Measurements from ENCODE around the gene MYO9A. TPM values are rescaled to one million over a fixed set of nuclear protein-coding genes. Genes with fewer than 3 reads are reported as not detected.

MYO9A gene
- total RNA-seq, result 19.9 and 24.3 TPM in 2 replicates

- peak; percentile 97 for DNase-seq (ENCODE audit: low read depth in 2 of 2)
Observed at GRCh38 chr15:72118017-72118978, at the start of gene MYO9A, which contains the start of gene SENP8. Gene MYO9A (minus strand): TSS chr15:72118150. CDS start chr15:72046563, 71,587 bp downstream. Gene SENP8 (plus strand): TSS chr15:72118403. CDS start chr15:72139624, 21,221 bp downstream.

DNA sequence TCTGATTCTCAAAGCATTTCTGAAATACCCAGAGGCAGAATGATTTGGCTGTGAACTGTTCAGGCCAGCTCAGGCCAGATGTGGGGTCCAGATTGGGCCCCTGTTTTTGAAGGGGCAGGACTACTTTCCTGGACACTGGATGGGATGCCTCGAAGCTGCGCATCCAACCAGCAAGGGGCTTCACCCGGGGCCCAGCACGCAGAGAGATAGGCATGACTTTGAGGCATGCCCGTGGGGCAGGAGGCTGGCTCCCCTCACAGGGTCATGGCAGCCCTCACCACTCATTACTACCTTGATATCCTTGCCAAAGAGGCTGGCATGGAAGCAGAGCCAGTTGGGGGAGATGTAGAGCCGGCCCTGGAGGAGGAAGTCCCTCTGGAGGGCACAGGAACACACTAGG, 49.5 kb upstream of the MYO9A start:
- no peak for DNase-seq (ENCODE audit: low read depth in 2 of 2)

- no peak for DNase-seq (ENCODE audit: low read depth in 2 of 2)
Observed at GRCh38 chr15:72166716-72167417, 48.9 kb upstream of the MYO9A start.

DNA sequence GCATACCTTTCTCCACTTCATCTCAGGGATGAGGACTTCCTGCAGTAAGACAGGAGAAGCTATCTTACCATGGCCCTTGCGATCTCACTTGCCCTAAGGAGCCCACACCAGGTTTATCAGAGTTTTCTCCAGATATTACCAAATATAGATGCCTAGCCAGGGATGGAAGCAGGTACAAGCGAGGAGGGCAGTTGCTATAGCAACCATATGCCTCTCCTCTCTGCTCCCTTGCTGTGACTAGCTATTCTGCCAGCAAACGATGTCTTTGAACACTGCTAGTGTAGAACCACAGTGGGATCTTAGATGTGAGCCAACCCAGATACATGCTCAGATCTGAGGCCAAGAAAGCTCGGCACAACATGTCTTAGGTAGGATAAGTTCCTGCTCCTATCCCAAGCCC, 45.8 kb upstream of the MYO9A start:
- no peak for DNase-seq (ENCODE audit: low read depth in 2 of 2)

DNA sequence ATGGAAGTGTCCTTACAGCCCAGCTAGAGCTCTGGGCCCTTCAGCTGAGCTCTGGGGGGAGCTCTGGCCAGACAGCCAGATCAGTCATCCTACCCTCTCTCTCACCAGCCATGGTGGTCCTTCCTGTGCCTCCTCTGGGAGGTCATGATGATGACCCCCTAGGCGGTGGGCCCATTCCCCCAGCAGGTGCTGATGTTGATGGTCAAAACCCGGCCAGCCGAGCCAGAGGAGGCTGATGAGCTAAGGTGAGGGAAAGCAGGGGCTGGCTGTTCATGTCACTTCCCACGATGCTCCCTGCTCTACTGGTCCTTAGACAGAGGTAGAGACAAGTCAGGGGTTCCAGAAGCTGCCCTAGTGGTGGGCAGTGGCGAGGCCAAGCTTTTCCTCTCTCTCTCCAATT, 44.6 kb upstream of the MYO9A start:
- DNase-seq (ENCODE audit: low read depth in 2 of 2), result no peak

- DNase-seq (ENCODE audit: low read depth in 2 of 2), result no peak
Observed at GRCh38 chr15:72161361-72162132, 43.6 kb upstream of the MYO9A start.

DNA sequence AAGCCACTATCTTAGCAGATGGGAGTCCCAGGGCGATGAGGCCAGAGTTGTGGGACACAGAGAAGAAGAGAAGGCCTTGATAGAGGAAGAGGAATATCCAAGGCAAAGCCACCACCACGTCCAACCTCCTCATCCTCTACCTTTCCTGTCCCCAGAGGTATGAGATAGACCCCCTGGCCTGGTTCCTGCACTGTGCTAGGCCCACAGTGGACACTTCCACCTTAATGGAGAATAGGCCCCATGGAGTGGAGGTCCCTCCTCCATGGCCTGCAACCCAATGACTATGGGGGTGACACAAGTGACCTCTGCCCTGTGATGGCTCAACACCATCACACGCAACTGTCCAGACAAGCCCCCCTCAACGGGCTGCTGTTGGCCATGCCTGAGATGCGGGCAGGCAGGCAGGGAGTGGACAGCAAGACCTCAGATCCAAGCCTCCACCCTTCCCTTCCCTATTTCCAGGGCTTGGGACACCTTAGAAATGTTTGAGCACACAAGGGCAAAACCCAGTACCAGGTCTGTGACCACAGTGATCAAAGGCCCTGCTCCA, 42.8 kb upstream of the MYO9A start:
- no peak for DNase-seq (ENCODE audit: low read depth in 2 of 2)

DNA sequence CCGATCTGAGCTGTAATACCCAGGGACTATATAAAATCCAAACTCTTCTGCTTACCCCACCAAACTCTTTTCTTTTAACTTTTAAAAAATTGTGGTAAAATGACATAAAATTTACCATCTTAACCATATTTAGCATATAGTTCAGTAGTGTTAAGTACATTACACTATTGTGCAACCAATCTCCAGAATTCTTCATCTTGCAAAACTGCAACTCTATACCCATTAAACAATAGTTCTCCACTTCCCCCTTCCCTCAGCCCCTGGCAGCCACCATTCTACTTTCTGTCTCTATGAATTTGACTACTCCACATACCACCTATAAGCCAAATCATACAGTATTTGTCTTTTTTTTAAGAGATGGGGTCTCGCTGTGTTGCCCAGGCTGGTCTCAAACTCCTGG, 39.0 kb upstream of the MYO9A start:
- no peak for DNase-seq (ENCODE audit: low read depth in 2 of 2)

DNA sequence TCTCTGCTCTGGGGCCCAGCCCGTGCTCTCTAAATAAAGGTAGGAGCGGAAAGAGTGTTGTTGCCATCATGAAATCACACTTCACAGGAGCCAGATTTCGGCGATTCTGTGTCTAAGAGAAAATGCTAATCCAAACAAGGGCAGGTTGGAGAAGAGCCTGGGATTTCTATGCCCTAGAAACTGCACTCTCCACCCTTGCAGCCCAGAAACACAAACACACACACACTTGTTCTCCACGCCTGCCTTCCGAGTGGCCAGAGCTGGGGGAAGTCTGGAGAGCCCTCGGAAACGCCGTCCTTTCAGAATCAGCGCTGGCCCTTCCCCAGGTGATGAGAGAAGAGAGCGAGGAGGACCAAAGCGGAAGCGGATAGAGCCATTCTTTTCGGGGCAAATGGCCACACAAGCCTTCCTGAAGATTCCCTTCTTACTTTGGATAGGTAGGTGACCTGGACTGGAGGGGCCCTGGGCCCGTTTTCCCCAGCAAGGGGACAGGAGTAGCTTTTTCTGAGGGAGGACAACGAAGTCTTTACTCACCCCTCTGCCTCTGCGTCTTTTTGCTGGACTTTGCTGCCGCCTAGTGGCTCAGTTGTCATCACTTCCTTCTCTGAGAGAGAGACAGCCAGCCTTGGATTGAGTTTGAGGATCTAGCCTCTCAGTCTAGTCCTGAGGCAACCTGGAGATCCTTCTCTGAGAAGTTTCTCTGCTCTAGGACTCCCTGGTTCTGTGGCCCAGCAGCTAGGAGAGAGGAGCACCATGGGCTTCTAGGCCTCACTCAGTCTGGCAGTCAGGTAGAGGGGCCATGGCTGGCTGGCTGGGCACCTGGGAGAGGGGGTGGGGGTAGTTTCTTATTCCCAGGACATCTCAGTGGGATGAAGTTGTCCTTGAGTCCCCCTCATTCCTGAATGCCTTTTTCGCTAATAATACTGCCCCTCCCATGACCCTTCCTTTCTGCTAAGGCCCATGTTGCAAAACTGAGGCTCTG, 38.0 kb upstream of the MYO9A start:
- peak; percentile 49 to 83 for DNase-seq (ENCODE audit: low read depth in 2 of 2)

- peak in 1 of 2 donors; percentile 45 for DNase-seq (ENCODE audit: low read depth in 2 of 2)
Observed at GRCh38 chr15:72155003-72155621, 37.2 kb upstream of the MYO9A start.

DNA sequence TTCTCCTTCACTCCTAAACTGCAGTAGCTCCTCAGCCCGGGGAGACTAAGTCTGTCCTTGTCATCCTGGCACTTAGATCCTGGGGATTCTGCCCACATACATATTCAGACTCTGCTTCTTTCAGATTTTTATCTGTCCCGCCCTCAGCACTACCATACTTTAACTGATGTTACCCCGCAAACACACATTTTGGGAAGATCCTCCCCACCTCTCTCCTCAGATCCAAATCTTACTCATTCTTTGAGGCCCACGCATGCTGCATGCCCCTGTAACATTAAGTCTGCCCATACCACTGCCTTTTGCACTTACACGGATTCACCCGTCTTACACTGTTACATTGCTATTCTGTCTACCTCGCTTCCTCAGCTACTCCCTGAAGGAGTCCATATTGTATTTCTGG, 36.4 kb upstream of the MYO9A start:
- no peak for DNase-seq (ENCODE audit: low read depth in 2 of 2)

DNA sequence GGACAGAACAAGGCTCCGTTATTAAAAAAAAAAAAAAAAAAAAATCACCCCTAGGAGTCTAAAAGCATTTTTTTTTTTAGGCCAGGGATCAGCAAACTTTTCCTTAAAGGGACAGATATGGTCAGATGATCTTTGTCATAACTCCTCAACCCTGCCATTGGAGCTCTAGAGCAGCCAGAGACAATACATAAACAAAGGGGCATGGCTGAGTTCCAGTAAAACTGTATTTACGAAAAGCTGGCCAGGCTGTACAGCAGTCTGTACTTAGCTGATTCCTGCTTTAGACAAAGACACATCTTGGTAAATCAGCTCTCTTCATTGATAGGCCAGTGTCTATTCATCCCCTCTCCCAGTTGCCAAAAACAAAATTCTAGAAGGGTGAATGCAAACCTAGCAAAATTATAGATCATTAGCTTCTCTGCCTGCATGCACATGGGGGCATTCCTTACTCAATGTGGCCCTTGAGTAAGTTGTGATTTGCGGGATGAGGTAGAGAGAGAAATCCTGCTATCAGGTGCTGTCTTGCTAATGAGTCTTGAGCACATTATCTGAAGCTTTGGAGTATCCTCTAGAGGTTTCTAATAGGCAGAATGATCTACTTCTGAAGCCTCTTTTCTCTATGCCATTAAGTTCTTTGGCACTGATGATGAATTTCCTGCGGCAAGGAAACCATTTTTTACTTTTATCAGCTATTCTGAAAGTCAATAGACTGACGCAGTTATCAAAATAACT, 35.5 kb upstream of the MYO9A start:
- DNase-seq (ENCODE audit: low read depth in 2 of 2), result peak in 1 of 2 donors; percentile 53

- no peak for DNase-seq (ENCODE audit: low read depth in 2 of 2)
Observed at GRCh38 chr15:72147418-72147817, 29.5 kb upstream of the MYO9A start.

DNA sequence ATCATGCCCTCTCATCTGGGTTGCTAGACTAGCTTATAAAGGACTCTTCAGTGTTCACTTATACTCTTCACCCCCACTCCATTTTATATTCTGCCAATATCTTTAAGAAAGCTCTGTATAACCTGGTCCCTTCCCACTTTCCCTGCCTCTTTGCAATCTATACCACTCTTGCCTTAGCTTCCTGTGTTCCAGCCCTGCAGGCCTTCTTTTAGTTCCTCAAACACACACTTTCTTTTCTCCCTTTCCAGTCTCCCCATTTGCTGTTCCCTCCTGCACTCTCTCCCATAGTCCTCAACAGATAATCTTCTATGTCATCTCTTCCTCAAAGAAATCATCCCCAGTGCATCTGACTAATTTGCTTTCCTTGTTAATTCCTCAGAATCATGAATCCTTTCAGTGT, 29.0 kb upstream of the MYO9A start:
- no peak for DNase-seq (ENCODE audit: low read depth in 2 of 2)

GRCh38 chr15:72146221-72146620, 28.3 kb upstream of the MYO9A start:
- DNase-seq (ENCODE audit: low read depth in 2 of 2), result no peak

GRCh38 chr15:72141171-72142084, 23.5 kb upstream of the MYO9A start:
- peak in 1 of 2 donors; percentile 47 for DNase-seq (ENCODE audit: low read depth in 2 of 2)

- no peak for DNase-seq (ENCODE audit: low read depth in 2 of 2)
Observed at GRCh38 chr15:72140088-72140487, 22.1 kb upstream of the MYO9A start.

DNA sequence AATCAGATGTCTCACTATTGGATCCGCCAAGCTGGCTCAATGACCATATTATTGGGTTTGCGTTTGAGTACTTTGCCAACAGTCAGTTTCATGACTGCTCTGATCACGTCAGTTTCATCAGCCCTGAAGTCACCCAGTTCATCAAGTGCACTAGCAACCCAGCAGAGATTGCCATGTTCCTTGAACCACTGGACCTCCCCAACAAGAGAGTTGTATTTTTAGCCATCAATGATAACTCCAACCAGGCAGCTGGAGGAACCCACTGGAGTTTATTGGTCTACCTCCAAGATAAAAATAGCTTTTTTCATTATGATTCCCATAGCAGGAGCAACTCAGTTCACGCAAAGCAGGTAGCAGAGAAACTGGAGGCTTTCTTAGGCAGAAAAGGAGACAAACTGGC, 21.7 kb upstream of the MYO9A start:
- no peak for DNase-seq (ENCODE audit: low read depth in 2 of 2)
